ENCODE measurements around the gene PRR18.

The PRR18 gene

DNA sequence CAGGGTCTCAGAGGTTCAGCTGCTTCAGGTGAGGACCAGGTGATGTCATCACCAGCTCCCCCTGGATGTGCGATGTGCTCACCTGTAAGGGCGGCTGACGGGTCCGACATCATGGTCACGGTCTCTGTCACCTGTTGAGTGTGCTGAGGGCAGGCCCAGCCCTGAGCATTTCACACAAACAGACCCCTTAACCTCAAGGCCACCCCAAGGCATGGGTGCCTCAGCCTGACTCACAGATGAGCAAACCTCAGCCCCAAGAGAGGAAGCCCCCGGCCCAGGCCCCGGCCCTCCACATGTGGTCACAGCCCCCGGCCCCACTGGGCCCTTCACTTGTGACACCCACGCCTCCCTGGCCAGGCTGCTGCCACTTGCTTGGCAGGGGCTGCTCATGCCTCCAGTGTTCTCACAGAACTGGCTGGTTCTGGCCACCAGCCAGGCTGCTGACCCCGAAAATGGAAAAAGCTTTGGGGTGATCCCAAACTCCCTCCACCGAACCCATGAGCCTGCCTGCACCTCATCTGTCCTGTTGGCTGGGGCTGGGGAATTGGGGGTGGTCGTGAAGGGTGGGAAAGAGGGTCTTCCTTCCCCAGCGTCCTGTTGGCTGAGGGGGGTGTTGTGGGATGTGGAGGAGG is 33.3 kb downstream of the PRR18 start:
- DNase-seq (ENCODE audit: low read depth), result no peak

DNA sequence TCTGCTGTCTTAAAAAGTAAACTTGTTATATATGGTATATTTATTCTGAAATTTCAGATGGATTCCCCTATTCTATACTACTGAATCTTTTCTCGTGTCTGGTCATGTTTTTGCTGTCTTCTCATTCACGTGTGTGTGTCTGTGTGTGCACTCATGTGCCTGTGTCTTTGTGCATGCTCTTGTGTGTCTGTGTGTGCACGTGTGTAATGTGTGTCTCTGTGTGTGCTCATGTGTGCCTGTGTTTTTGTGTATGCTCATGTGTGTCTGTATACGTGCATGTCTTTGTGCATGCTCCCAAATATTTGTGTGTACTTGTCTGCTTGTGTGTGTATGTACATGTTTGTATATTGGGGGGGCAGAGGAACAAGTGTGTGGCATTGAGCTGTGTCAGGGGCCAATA is 34.0 kb downstream of the PRR18 start:
- no peak for DNase-seq (ENCODE audit: low read depth)

DNA sequence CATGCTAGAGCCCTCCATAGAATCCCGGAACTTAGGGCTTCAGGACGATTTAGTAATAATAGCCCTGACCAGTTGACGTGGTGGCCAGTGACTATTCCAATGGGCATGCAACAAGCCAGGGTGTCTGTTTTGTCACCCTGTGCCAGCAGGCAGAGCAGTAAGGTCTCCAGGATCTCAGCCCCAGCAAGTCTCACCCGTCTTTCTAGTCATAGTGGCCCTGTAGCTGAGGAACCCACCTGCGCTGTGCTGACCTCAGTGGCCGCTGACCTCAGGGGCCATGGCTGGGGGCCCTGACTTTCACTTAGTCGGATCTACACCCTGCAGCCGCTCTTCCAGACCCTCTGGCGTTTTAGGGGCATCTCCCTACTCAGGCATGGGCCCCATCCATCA is 36.8 kb downstream of the PRR18 start:
- no peak for DNase-seq (ENCODE audit: low read depth)

DNA sequence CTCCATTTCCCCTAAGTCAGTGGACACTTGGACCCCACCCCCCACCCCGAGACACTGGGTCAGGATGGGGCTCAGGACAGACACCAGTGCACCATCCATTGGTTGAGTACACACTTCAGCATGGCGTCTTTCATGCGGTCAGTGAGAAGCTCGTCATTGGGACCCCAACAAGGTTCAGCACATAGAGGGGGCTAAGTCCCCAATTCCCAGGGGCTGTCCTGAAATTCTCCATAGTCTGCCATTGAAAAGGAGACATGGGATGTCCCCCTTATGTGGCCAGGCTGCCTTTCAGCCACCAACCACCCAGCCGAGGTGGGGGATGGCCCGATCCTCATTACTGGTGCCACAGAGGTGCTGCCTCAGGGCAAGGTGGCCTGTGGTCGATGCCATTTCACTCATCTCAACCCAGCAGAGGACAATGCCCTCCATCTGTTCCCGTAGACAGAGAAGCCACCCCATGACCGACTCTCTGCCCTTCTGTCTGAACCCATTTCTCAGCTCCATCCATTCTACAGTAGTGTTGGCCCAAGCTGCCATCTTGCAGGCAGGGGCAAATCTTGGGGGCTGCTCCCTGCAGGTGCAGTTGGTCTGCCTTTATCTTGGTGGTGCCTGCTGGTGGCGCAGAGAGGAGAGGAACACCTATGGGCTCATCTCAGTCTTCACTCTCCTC is 37.4 kb downstream of the PRR18 start:
- no peak for DNase-seq (ENCODE audit: low read depth)

GRCh38 chr6:166269301-166270039 is 38.7 kb downstream of the PRR18 start:
- no peak for DNase-seq (ENCODE audit: low read depth)

GRCh38 chr6:166268431-166268830 is 39.8 kb downstream of the PRR18 start:
- DNase-seq (ENCODE audit: low read depth), result no peak

DNA sequence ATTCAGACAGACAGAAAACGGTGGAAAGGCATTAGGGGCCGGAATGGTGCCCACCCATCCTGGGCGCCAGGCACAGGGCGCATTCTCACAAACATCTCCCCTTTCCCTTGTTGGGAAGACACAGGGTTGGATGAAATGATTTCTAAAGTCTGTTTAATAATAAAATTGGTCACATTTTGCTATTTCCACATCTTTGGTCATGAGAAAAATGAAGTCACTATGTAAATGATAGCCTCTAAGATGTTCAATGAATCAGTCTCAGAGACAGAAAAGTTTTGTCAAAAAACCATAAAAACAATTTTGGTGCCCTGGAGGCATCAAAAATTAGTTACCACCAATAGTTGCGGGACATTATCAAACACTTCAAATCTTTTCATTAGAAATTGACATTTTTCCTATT is 40.7 kb downstream of the PRR18 start:
- no peak for DNase-seq (ENCODE audit: low read depth)

GRCh38 chr6:166266336-166266735 is 41.9 kb downstream of the PRR18 start:
- DNase-seq (ENCODE audit: low read depth), result no peak

DNA sequence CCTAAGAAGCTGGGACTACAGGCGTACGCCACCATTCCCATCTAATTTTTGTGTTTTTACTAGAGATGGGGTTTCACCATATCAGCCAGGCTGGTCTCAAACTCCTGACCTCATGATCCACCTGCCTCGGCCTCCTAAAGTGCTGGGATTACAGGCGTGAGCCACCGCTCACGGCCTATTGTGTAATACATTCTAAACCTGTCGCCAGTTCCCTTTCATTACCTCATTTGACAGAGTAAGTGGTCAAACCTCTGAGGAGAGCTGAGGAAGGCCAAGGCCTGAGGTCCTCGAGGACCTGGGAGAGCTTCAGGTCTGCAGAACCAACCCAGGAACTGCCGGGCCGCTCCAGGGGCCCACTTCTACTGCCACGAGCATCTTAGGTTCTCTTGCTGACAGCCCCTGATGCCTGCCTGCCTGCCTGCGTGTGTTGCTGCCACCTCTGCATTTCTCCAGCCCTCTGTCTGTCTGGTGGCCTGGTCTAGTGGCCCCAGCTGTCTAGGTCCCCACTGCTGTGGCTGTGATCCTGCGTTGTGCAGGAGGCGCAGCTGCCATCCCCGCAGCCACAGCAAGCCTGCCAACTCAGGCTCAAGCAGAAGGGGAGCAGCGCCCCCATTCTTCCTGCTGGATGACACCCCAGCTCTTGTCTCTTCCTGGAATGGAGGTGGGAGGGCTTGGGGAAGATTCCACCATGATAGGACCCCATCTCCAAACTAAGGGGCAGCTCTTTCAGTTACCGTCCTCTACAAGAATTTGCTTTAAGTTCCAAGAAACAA is 45.3 kb downstream of the PRR18 start:
- no peak for DNase-seq (ENCODE audit: low read depth)

GRCh38 chr6:166259296-166259977 is 48.8 kb downstream of the PRR18 start:
- DNase-seq (ENCODE audit: low read depth), result no peak

DNA sequence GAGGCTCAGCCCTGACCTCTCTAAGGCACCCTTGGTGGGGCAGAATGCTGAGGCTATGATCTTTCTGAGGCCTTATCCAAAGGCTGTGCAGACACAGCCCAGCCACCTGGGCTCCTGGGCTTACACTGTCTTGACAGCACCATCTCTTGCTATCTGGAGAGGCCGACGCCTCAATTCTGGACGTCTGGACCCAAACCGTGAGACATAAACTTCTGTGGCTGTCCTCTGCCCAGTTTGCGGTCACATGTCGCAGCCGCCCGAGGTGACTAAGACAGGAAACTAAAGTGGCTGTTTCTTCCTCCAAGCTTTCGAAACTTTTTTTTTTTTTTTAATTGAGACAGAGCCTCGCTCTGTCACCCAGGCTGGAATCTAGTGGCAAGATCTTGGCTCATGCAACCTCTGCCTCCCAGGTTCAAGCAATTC is 49.3 kb downstream of the PRR18 start:
- no peak for DNase-seq (ENCODE audit: low read depth)

DNA sequence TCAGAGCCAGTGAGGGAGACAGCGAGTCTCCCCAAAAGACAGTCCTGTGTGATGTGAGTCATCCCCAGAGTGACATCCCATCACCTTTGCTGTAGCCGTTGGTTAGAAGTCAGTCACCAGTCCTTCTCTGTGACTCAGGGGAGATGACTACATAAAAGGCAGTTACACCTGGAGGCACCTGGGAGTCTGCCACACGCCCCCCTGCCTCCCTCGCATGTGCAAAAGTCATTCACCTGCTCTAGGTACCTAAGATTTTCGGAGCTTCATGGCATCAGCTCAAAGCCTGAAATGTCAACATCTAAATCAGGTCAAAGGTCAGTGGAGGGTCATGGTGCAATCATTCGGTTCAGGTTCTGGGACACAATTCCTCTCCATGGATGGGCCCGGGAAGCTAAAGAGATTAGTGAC is 50.3 kb downstream of the PRR18 start:
- DNase-seq (ENCODE audit: low read depth), result no peak

Data from amniotic epithelial cell (primary cell).